Nephron progenitor cell (in vitro differentiated cells): ENCODE results near the gene PRKCZ.
"Not testable (repeated sequence)": the region's sequence is repeated elsewhere in the genome, so short reads cannot be mapped to it uniquely, and the experiment has no call there.

Source experiments
- DNase-seq: peaks from one replicate; pipeline ENCODE4 v3.0.0; 2021
- H3K27ac Mint-ChIP-seq: 2 replicates; pipeline ENCODE4 v1.8.0; 2021; ENCODE audit warnings: mild to moderate bottlenecking, moderate library complexity, mixed read lengths
- H3K27me3 Mint-ChIP-seq: 2 replicates; pipeline ENCODE4 v1.8.0; 2021; ENCODE audit warnings: mild to moderate bottlenecking, low read depth, mixed read lengths; ENCODE audit not compliant: poor library complexity
- H3K36me3 Mint-ChIP-seq: 2 replicates; pipeline ENCODE4 v1.8.0; 2021; ENCODE audit warnings: low read depth, mixed read lengths
- H3K4me1 Mint-ChIP-seq: 2 replicates; pipeline ENCODE4 v1.8.0; 2021; ENCODE audit warnings: mixed read lengths
- H3K4me3 Mint-ChIP-seq: 2 replicates; pipeline ENCODE4 v1.8.0; 2021; ENCODE audit warnings: mild to moderate bottlenecking, moderate library complexity, mixed read lengths
- H3K9me3 Mint-ChIP-seq: 2 replicates; pipeline ENCODE4 v1.8.0; 2021; ENCODE audit warnings: mild to moderate bottlenecking, moderate library complexity, mixed read lengths
- CTCF ChIP-seq: fragments of 200-600 bp; sonication (generic); IDR thresholded peaks from 2 replicates; pipeline ENCODE4 v1.5.0; 2021; ENCODE audit warnings: antibody characterized with exemption

PRKCZ gene

GRCh38 chr1:2110738-2111673, 60.8 kb downstream of the PRKCZ start:
- Mint-ChIP-seq H3K4me3 (no peak overlapping the region), H3K4me1 (peaks cover 33% of the 10 kb centered on the region), H3K27ac (no peak overlapping the region), H3K9me3 (no peaks in the 10 kb centered on the region), H3K36me3 (no peaks in the 10 kb centered on the region), H3K27me3 (peaks cover 19% of the 10 kb centered on the region)
- DNase-seq = no peak
- no peak for TF ChIP-seq CTCF

GRCh38 chr1:2111674-2112035, 61.4 kb downstream of the PRKCZ start:
- no peak for TF ChIP-seq CTCF
- no peak overlapping the region for H3K4me3 Mint-ChIP-seq

GRCh38 chr1:2112280-2112701, 62.1 kb downstream of the PRKCZ start:
- Mint-ChIP-seq H3K27ac (no peak overlapping the region), H3K9me3 (peaks cover under 1% of the 10 kb centered on the region), H3K4me1 (peaks cover 33% of the 10 kb centered on the region), H3K27me3 (peaks cover 32% of the 10 kb centered on the region), H3K4me3 (no peak overlapping the region), H3K36me3 (peaks cover under 1% of the 10 kb centered on the region)
- TF ChIP-seq CTCF = no peak
- DNase-seq = no peak

More at GRCh38 chr1:2111674-2112035, 61.4 kb downstream of the PRKCZ start:
- peaks cover 38% of the 10 kb centered on the region for H3K4me1 Mint-ChIP-seq
- peaks cover 26% of the 10 kb centered on the region for H3K27me3 Mint-ChIP-seq
- no peaks in the 10 kb centered on the region for H3K9me3 Mint-ChIP-seq
- DNase-seq = no peak
- no peak overlapping the region for H3K27ac Mint-ChIP-seq
- no peaks in the 10 kb centered on the region for H3K36me3 Mint-ChIP-seq

- Mint-ChIP-seq H3K36me3 (peaks cover 12% of the 10 kb centered on the region), H3K4me3 (no peak overlapping the region), H3K9me3 (peaks cover 12% of the 10 kb centered on the region), H3K4me1 (peaks cover 30% of the 10 kb centered on the region), H3K27ac (no peak overlapping the region), H3K27me3 (peaks cover 46% of the 10 kb centered on the region)
- TF ChIP-seq CTCF = no peak
- DNase-seq = no peak
These were observed 63.5 kb downstream of the PRKCZ start for GRCh38 chr1:2113620-2114135.

- DNase-seq, H3K27ac Mint-ChIP-seq, H3K4me3 Mint-ChIP-seq: not testable (repeated sequence)
- Mint-ChIP-seq H3K4me1 (peaks cover 24% of the 10 kb centered on the region), H3K27me3 (peaks cover 49% of the 10 kb centered on the region), H3K36me3 (peaks cover 21% of the 10 kb centered on the region), H3K9me3 (peaks cover 20% of the 10 kb centered on the region)
These were observed 64.4 kb downstream of the PRKCZ start for GRCh38 chr1:2114635-2115007.

- peaks cover 24% of the 10 kb centered on the region for H3K4me1 Mint-ChIP-seq
- no peak for DNase-seq
- H3K4me3 Mint-ChIP-seq = no peak overlapping the region
- H3K36me3 Mint-ChIP-seq = peaks cover 26% of the 10 kb centered on the region
- no peak overlapping the region for H3K27ac Mint-ChIP-seq
- peaks cover 49% of the 10 kb centered on the region for H3K27me3 Mint-ChIP-seq
- TF ChIP-seq CTCF = no peak
- peaks cover 25% of the 10 kb centered on the region for H3K9me3 Mint-ChIP-seq
These were observed 64.9 kb downstream of the PRKCZ start for GRCh38 chr1:2115008-2115641.
